Upper lobe of left lung (tissue), 6 donors: ENCODE data around the gene AMER1. TPM values are rescaled to one million over a fixed set of nuclear protein-coding genes. Genes with fewer than 3 reads are reported as not detected.
"Not testable (repeated sequence)": the region's sequence is repeated elsewhere in the genome, so short reads cannot be mapped to it uniquely, and the experiment has no call there.

Experiments
- ATAC-seq, 2 donors: fragments of 200-7000 bp; cut with Tn5 transposase; one replicate each; pipeline ENCODE4 v1.9.1; 2022; ENCODE audit warnings: mild to moderate bottlenecking in 2 of 2, moderate library complexity in 2 of 2; ENCODE audit not compliant: low FRiP score in 2 of 2
- DNase-seq, 2 donors: peaks; one replicate each; pipeline ENCODE4 v3.0.0-alpha.2; 2019 to 2020
- H3K27ac ChIP-seq, 4 donors: fragments of 200-600 bp; sonication (generic); one replicate each; pipeline ENCODE4 v1.5.1; 2016 to 2019
- H3K27me3 ChIP-seq, 4 donors: fragments of 200-600 bp; sonication (generic); one replicate each; pipeline ENCODE4 v1.5.1; 2017 to 2019
- H3K36me3 ChIP-seq, 4 donors: fragments of 200-600 bp; sonication (generic); one replicate each; pipeline ENCODE4 v1.5.1; 2016 to 2019
- H3K4me1 ChIP-seq, 4 donors: fragments of 200-600 bp; sonication (generic); one replicate each; pipeline ENCODE4 v1.5.1; 2018 to 2019
- H3K4me3 ChIP-seq, 4 donors: fragments of 200-600 bp; sonication (generic); one replicate each; pipeline ENCODE4 v1.5.1; 2017 to 2019; ENCODE audit warnings: mild to moderate bottlenecking in 2 of 4, moderate library complexity in 1 of 4
- H3K9me3 ChIP-seq, 4 donors: fragments of 200-600 bp; sonication (generic); one replicate each; pipeline ENCODE4 v1.5.1; 2018 to 2019
- CTCF ChIP-seq, 6 experiments: fragments of 450-650 bp in 4 of 6; fragments of 200-600 bp in 2 of 6; sonication (generic) in 2 of 6; IDR thresholded peaks; one replicate each; pipeline ENCODE4 v1.5.1; 2016 to 2019; ENCODE audit warnings: antibody characterized with exemption in 6 of 6
- EP300 ChIP-seq, 4 donors: sonication (generic); formaldehyde crosslinking; IDR thresholded peaks; one replicate each; pipeline ENCODE4 v1.5.1; 2017; ENCODE audit warnings: antibody characterized with exemption in 4 of 4, control low read depth in 2 of 4
- POLR2A ChIP-seq, 4 donors: fragments of 450-650 bp; IDR thresholded peaks; one replicate each; pipeline ENCODE4 v1.5.1; 2016 to 2017; ENCODE audit warnings: antibody characterized with exemption in 4 of 4, mild to moderate bottlenecking in 2 of 4
- POLR2AphosphoS5 ChIP-seq, 2 donors: sonication (generic); formaldehyde crosslinking; IDR thresholded peaks; one replicate each; pipeline ENCODE4 v1.5.1; 2017; ENCODE audit warnings: antibody characterized with exemption in 2 of 2
- WGBS, 2 donors: methylation state at CpG; one replicate each; pipeline ENCODE4 v1.1.5; 2017 to 2018; 5-methylcytosine and 5-hydroxymethylcytosine counted together
- total RNA-seq, 6 donors: library from RNA; depleted of rRNA in 4 of 6; stranded (reverse); fragments of >200 nt in 4 of 6; gene quantifications; one replicate each; pipeline versions ENCODE4 v1.1.0 to v1.2.1, GENCODE V29; 2016 to 2021
- donor health status: DM: no; HTN: no; CAD: no; lungs with moderate emphysema.
- donor health status: DM: no; HTN: yes; CAD: no; lungs with severe emphysema.

The AMER1 gene
- total RNA-seq, result 1 to 10 TPM; 3.3 to 5.5 (median 3.9) TPM

GRCh38 chrX:64205441-64205734, at the start of gene AMER1:
Gene AMER1 (minus strand): TSS chrX:64205708. CDS start chrX:64193286, 12,422 bp downstream.
- peaks cover 0 to 3% (median 0%) of the 10 kb centered on the region in 4 donors for H3K27me3 ChIP-seq
- H3K27ac ChIP-seq, result peak within 1 kb of the TSS; percentile 75 to 90 (median 86)
- 37% methylated on average over 29 of the region's 29 CpGs; no CpG with 5 or more reads in 1 of the 2 donors for WGBS, 2 donors
- H3K4me1 ChIP-seq, result peaks cover 4 to 22% (median 8%) of the 10 kb centered on the region in 4 donors
- TF ChIP-seq POLR2A (IDR thresholded peaks at IDR 0.05) (no peak), POLR2AphosphoS5 (IDR thresholded peaks at IDR 0.05) (no peak), EP300 (IDR thresholded peaks at IDR 0.05) (no peak), CTCF (IDR thresholded peaks at IDR 0.05) (no peak)
- no peaks in the 10 kb centered on the region for H3K9me3 ChIP-seq
- H3K4me3 ChIP-seq, result peak within 1 kb of the TSS; percentile 33 to 83 (median 64)
- peak; percentile 49 to 82 for ATAC-seq
- no peak for DNase-seq
- H3K36me3 ChIP-seq, result no peaks in the 10 kb centered on the region

- Histone ChIP-seq H3K4me3 (no peak within 1 kb of the TSS), H3K27ac (no peak within 1 kb of the TSS), H3K36me3 (no peaks in the 10 kb centered on the region), H3K27me3 (no peaks in the 10 kb centered on the region), H3K9me3 (no peaks in the 10 kb centered on the region), H3K4me1 (no peaks in the 10 kb centered on the region)
- TF ChIP-seq EP300 (IDR thresholded peaks at IDR 0.05) (no peak), POLR2A (IDR thresholded peaks at IDR 0.05) (no peak), POLR2AphosphoS5 (IDR thresholded peaks at IDR 0.05) (no peak)
- DNase-seq (peak in 1 of 2 donors; percentile 16), ATAC-seq (no peak)
- 65 to 69% methylated on average over 10 to 17 of the region's 17 CpGs for WGBS, 2 donors
Measured at GRCh38 chrX:64230123-64230970, 24.8 kb upstream of the AMER1 start, which contains the start of gene ASB12. Gene ASB12 (minus strand): TSS chrX:64230607. CDS start chrX:64225650, 4,957 bp downstream.

GRCh38 chrX:64229154-64229553, 23.6 kb upstream of the AMER1 start:
- no peak overlapping the region for H3K4me3 ChIP-seq
- H3K9me3 ChIP-seq, result no peaks in the 10 kb centered on the region
- 39 to 79% methylated on average over 1 to 3 of the region's 3 CpGs for WGBS, 2 donors
- ATAC-seq (no peak), DNase-seq (no peak)
- H3K27me3 ChIP-seq, result no peaks in the 10 kb centered on the region
- H3K27ac ChIP-seq, result no peak overlapping the region
- no peaks in the 10 kb centered on the region for H3K36me3 ChIP-seq
- TF ChIP-seq EP300 (IDR thresholded peaks at IDR 0.05) (no peak), CTCF (IDR thresholded peaks at IDR 0.05) (no peak), POLR2A (IDR thresholded peaks at IDR 0.05) (no peak), POLR2AphosphoS5 (IDR thresholded peaks at IDR 0.05) (no peak)
- no peaks in the 10 kb centered on the region for H3K4me1 ChIP-seq

GRCh38 chrX:64218023-64218422, 12.5 kb upstream of the AMER1 start:
- H3K4me1 ChIP-seq, result no peaks in the 10 kb centered on the region
- WGBS, 2 donors, result 93% methylated on average over 3 to 4 of the region's 4 CpGs
- H3K4me3 ChIP-seq, result no peak overlapping the region
- TF ChIP-seq POLR2AphosphoS5 (IDR thresholded peaks at IDR 0.05) (no peak), EP300 (IDR thresholded peaks at IDR 0.05) (no peak), CTCF (IDR thresholded peaks at IDR 0.05) (no peak), POLR2A (IDR thresholded peaks at IDR 0.05) (no peak)
- DNase-seq, result no peak
- no peak overlapping the region for H3K27ac ChIP-seq
- H3K36me3 ChIP-seq, result no peaks in the 10 kb centered on the region
- H3K9me3 ChIP-seq, result no peaks in the 10 kb centered on the region
- ATAC-seq, result no peak
- no peaks in the 10 kb centered on the region for H3K27me3 ChIP-seq

- H3K27ac ChIP-seq, H3K9me3 ChIP-seq, H3K27me3 ChIP-seq, DNase-seq, ATAC-seq, H3K4me3 ChIP-seq, H3K36me3 ChIP-seq, H3K4me1 ChIP-seq: not testable (repeated sequence)
Measured at GRCh38 chrX:64213989-64214388, 8.5 kb upstream of the AMER1 start.
